GM21723 (cell line): ENCODE measurements around the gene MMRN2.
"Not testable (repeated sequence)": the region's sequence is repeated elsewhere in the genome, so short reads cannot be mapped to it uniquely, and the experiment has no call there.

Source experiments
- ATAC-seq: cut with Tn5 transposase; IDR thresholded peaks from one replicate; pipeline ENCODE4 v1.9.1; 2021; ENCODE audit warnings: mild to moderate bottlenecking, moderate library complexity; ENCODE audit not compliant: unreplicated experiment

The MMRN2 gene

GRCh38 chr10:86941426-86941825 is 16.0 kb downstream of the MMRN2 start:
- no peak for ATAC-seq

- ATAC-seq = no peak
Observed at GRCh38 chr10:86940677-86941076, 16.7 kb downstream of the MMRN2 start.

- not testable (repeated sequence) for ATAC-seq
Observed at GRCh38 chr10:86940076-86940475, 17.3 kb downstream of the MMRN2 start.

GRCh38 chr10:86938260-86938659 is 19.2 kb downstream of the MMRN2 start:
- no peak for ATAC-seq

- no peak for ATAC-seq
Observed at GRCh38 chr10:86937502-86938154, 19.8 kb downstream of the MMRN2 start.

- ATAC-seq = no peak
Observed at GRCh38 chr10:86936661-86937501, 20.5 kb downstream of the MMRN2 start.

- not testable (repeated sequence) for ATAC-seq
Observed at GRCh38 chr10:86934162-86934711, 23.2 kb downstream of the MMRN2 start.

- ATAC-seq = no peak
Observed at GRCh38 chr10:86932674-86933073, 24.7 kb downstream of the MMRN2 start.

GRCh38 chr10:86931872-86932271 is 25.5 kb downstream of the MMRN2 start:
- ATAC-seq = no peak

GRCh38 chr10:86929468-86930380 is 27.7 kb downstream of the MMRN2 start:
- ATAC-seq = no peak

GRCh38 chr10:86922553-86922961 is 34.9 kb downstream of the MMRN2 start:
- no peak for ATAC-seq

- no peak for ATAC-seq
Observed at GRCh38 chr10:86918022-86918471, 39.4 kb downstream of the MMRN2 start.

GRCh38 chr10:86914734-86915133 is 42.7 kb downstream of the MMRN2 start:
- no peak for ATAC-seq

GRCh38 chr10:86905429-86905828 is 52.0 kb downstream of the MMRN2 start:
- ATAC-seq = no peak

GRCh38 chr10:86904600-86904999 is 52.8 kb downstream of the MMRN2 start:
- no peak for ATAC-seq

GRCh38 chr10:86900955-86901354 is 56.5 kb downstream of the MMRN2 start:
- ATAC-seq = no peak

GRCh38 chr10:86899670-86900276 is 57.6 kb downstream of the MMRN2 start:
- ATAC-seq = no peak

GRCh38 chr10:86899132-86899531 is 58.3 kb downstream of the MMRN2 start:
- no peak for ATAC-seq

- ATAC-seq = no peak
Observed at GRCh38 chr10:86898511-86898910, 58.9 kb downstream of the MMRN2 start.

GRCh38 chr10:86889997-86890396 is 67.4 kb downstream of the MMRN2 start:
- ATAC-seq = no peak
